ENCODE measurements around the gene KRTCAP2. TPM values are rescaled to one million over a fixed set of nuclear protein-coding genes. Genes with fewer than 3 reads are reported as not detected.
"Not testable (repeated sequence)": the region's sequence is repeated elsewhere in the genome, so short reads cannot be mapped to it uniquely, and the experiment has no call there.

Gene KRTCAP2
- total and polyA plus RNA-seq, 10 of the 15 experiments (the other 5 are each of a cell fraction or from before 2014, with no cell fraction given): 61.3 to 238 (median 141) TPM

DNA sequence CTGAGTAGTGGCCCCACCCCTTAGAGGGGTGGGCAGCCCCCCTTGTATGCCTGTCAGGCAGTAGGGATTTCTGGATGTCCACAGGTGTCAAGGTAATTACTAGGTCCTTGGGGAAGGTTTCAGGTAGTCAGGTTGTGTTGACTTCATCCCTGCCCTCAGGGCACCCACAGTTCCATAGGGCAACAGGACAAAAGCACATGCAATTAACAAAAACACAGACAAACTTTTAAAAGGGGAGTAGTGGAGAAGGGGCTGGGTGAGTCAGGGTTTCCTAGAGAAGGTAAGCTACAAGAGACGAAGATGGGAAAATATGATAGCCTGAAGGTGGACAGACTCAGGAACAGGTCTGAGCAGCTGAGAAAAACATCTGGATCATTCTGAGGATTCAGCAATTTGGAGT, 14.1 kb downstream of the KRTCAP2 start:
- ATAC-seq (no peak), DNase-seq (ENCODE audit: low read depth, low spot score) (no peak), FAIRE-seq (no peak)
- Histone ChIP-seq H3K9ac (ENCODE audit: control insufficient read depth, insufficient read depth, low read length) (no peak overlapping the region), H3K4me3 (no peak overlapping the region), H4K20me1 (ENCODE audit: control insufficient read depth, insufficient read depth) (no peaks in the 10 kb centered on the region), H3K27me3 (replicated peaks in 1 of 2; ENCODE audit: control insufficient read depth in 2 of 2, insufficient read depth in 2 of 2, low read length in 1 of 2) (no peaks in the 10 kb centered on the region), H2AFZ (ENCODE audit: control insufficient read depth, low read depth, low read length) (no peak overlapping the region), H3K4me2 (ENCODE audit: control insufficient read depth, insufficient read depth) (no peak overlapping the region), H3K27ac (ENCODE audit: control insufficient read depth, insufficient read depth) (no peak overlapping the region), H3K4me1 (ENCODE audit: control insufficient read depth, insufficient read depth, low read length) (no peaks in the 10 kb centered on the region), H3K9me3 (replicated peaks; ENCODE audit: control insufficient read depth, insufficient read depth, low read length) (no peaks in the 10 kb centered on the region), H3K79me2 (ENCODE audit: control insufficient read depth, insufficient read depth, low read length) (no peaks in the 10 kb centered on the region), H3K36me3 (ENCODE audit: control insufficient read depth in 2 of 2, insufficient read depth in 2 of 2, low read length in 1 of 2) (no peaks in the 10 kb centered on the region)
- in situ Hi-C loops (cut with MboI): no loop called here
- intact Hi-C loops (cut with micrococcal nuclease; ENCODE audit: unreplicated experiment): no loop called here
- ChIA-PET RAD21 (ENCODE audit: unreplicated experiment) (no interaction called here), CTCF (no interaction called here), POLR2A (interaction anchor here (0.6 kb wide), 1 partner anchor 181 kb away, joined by 3 read pairs; no protein-coding TSS in a partner anchor), SMC1A (ENCODE audit: uncharacterized antibody, unreplicated experiment) (no interaction called here)
- TF ChIP-seq JUNB (IDR thresholded peaks at IDR 0.05) (no peak), ZNF274 (IDR thresholded peaks at IDR 0.05; ENCODE audit: insufficient read depth, insufficient read length) (no peak), TARDBP (IDR thresholded peaks at IDR 0.05; ENCODE audit: borderline replicate concordance) (no peak), BCL11A (IDR thresholded peaks at IDR 0.05; ENCODE audit: low read depth, low read length) (no peak), IKZF1 (conservative IDR thresholded peaks at IDR 0.05) (no peak), MYB (IDR thresholded peaks at IDR 0.05; ENCODE audit: borderline replicate concordance, low read depth, low read length) (no peak), HDAC2 (IDR thresholded peaks at IDR 0.05) (no peak), MEF2A (IDR thresholded peaks at IDR 0.05; ENCODE audit: insufficient read depth, low read depth, low read length) (no peak), RFX5 (IDR thresholded peaks at IDR 0.05; ENCODE audit: low read depth, low read length) (no peak), ZNF207 (IDR thresholded peaks at IDR 0.05; ENCODE audit: borderline replicate concordance) (no peak), SUPT20H (IDR thresholded peaks at IDR 0.05; ENCODE audit: borderline replicate concordance, control insufficient read depth, low read depth, low read length) (no peak), RBBP5 (conservative IDR thresholded peaks at IDR 0.05) (no peak)
- no TSS peak for BruUV-seq (replicated peaks)
- WGBS (ENCODE audit: insufficient coverage, insufficient replicate concordance, low lambda C conversion rate, missing lambda C conversion rate): 40% methylated on average over 1 of the region's 1 CpG

DNA sequence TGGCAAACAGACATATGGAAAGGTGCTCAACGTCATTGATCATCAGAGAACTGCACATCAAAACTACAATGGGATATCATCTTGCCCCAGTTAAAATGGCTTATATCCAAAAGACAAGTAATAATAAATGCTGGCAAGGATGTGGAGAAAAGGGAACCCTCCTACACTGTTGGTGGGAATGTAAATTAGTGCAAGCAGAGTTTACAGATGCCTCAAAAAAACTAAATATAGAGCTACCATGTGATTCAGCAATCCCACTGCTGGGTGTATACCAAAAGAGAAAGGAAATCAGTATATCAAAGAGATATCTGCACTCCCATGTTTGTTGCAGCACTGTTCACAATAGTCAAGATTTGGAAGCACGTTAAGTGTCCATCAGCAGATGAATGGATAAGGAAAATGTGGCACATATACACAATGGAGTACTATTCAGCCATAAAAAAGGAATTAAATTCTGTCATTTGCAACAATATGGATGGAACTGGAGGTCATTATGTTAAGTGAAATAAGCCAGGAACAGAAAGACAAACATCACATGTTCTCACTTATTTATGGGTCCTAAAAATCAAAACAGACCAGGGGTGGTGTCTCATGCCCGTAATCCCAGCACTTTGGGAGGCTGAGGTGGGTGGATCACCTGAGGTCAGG, 17.0 kb downstream of the KRTCAP2 start:
- ChIA-PET CTCF (interaction anchor here (1.1 to 3.8 kb wide), 5 partner anchors 11 to 71 kb away, joined by 3 to 13 read pairs (median 6); partner anchors contain the start of gene KRTCAP2), POLR2A (interaction anchor here (1.0 to 1.3 kb wide), 2 partner anchors 17 to 21 kb away, joined by 3 read pairs; partner anchors contain the start of gene KRTCAP2), SMC1A (ENCODE audit: uncharacterized antibody, unreplicated experiment) (interaction anchor here (1.2 to 1.8 kb wide), 3 partner anchors 11 to 46 kb away, joined by 3 to 6 read pairs (median 3); no protein-coding TSS in a partner anchor)
- H3K9me3 ChIP-seq (replicated peaks; ENCODE audit: control insufficient read depth, insufficient read depth, low read length); FAIRE-seq; H3K27me3 ChIP-seq (replicated peaks in 1 of 2; ENCODE audit: control insufficient read depth in 2 of 2, insufficient read depth in 2 of 2, low read length in 1 of 2); ATAC-seq; H3K79me2 ChIP-seq (ENCODE audit: control insufficient read depth, insufficient read depth, low read length); RAD21 ChIA-PET (ENCODE audit: unreplicated experiment); H3K36me3 ChIP-seq (ENCODE audit: control insufficient read depth in 2 of 2, insufficient read depth in 2 of 2, low read length in 1 of 2); H3K9ac ChIP-seq (ENCODE audit: control insufficient read depth, insufficient read depth, low read length); H3K4me3 ChIP-seq; H3K4me2 ChIP-seq (ENCODE audit: control insufficient read depth, insufficient read depth); in situ Hi-C loops (cut with MboI); BruUV-seq (replicated peaks); H2AFZ ChIP-seq (ENCODE audit: control insufficient read depth, low read depth, low read length); intact Hi-C loops (cut with micrococcal nuclease; ENCODE audit: unreplicated experiment); H4K20me1 ChIP-seq (ENCODE audit: control insufficient read depth, insufficient read depth); H3K27ac ChIP-seq (ENCODE audit: control insufficient read depth, insufficient read depth); DNase-seq (ENCODE audit: low read depth, low spot score); H3K4me1 ChIP-seq (ENCODE audit: control insufficient read depth, insufficient read depth, low read length): not testable (repeated sequence)
- WGBS (ENCODE audit: insufficient coverage, insufficient replicate concordance, low lambda C conversion rate, missing lambda C conversion rate): 21% methylated on average over 3 of the region's 3 CpGs

Measured in GM12878 (cell line).